ENCODE results near the gene ARHGEF40.

Gene ARHGEF40

DNA sequence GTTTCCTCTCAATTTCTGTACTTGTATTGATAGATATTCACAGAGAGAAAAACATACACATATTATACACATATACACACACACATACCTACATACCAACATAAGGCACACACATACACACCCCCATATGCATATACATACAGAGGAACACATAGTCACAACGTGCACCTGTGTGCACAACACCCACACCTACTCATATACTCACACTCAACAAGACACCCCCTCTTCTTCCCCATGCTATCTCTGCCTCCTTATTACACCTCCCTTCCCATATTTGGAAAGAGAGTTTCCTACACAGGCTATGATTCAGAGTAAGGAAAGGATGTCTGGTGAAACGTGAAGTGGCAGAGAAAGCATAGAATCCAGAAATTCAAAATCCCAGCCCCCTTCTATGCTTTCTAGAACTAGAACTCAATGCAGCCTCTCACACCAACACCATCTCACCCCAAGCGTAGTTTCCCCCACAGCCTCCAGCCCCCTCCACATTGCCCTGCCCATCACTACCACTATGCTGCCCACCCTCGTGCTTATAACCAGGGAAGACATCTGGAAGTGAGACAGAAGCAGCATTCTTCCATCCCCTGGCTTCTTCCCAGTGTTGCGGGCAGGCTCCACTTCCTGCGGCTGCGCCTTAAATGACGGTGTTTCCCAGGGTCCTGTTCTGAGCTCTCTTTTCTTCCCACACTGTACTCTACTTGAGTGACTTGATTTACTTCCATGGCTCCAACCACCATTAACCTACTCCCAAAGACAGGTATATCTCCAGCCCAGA lies 10.1 kb upstream of the ARHGEF40 start:
- DNase-seq (ENCODE audit: low read depth), result no peak

DNA sequence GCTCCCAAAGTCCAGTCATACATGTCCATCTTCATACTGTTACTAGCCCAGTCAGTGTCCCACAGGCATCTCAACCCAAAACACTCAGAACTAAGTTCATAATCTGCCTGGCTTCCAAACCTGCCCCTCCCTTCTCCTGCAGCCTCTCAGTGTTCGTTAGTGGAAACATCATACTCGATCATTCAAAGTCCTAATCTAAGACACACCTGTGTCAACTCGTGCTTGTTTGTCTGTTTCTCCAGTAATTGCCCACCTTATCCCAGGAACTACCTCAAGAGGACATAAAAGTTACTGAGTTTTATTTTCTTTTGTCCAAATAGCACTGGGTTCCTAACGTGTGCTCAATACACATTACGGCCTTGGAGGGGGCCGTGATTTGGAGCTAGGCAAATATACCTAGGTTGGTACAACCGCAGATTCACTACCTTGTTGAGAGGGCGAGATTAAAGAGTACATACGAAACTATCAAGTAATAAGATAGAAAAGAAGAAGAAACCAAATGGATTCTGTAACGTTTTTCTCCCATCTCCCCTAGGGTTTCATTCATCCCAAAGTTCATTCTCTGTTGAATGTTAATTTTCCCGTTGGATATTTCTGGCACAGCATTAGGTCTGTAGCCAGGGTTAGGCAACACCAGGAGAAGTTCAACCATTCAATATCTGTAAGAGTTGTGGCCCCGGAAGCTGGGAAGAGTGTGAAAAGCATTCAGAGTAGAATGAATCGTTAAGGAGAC lies 9.3 kb upstream of the ARHGEF40 start:
- DNase-seq (ENCODE audit: low read depth), result no peak

DNA sequence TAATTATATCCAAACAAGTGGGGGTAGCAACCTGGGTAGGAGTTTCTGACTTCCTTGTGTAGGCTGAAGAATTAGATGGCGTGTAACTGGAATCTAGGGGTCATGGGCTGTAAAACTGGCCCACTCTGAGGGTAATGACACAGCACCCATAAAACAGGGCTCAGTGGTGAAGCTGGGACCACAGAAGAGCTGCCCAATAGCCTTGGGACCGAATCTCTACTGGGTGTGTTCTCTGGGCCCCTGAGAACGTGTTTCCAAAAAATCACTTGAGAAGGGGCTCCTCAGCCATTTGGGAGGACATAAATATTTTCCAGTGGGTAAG lies 8.8 kb upstream of the ARHGEF40 start:
- no peak for DNase-seq (ENCODE audit: low read depth)

DNA sequence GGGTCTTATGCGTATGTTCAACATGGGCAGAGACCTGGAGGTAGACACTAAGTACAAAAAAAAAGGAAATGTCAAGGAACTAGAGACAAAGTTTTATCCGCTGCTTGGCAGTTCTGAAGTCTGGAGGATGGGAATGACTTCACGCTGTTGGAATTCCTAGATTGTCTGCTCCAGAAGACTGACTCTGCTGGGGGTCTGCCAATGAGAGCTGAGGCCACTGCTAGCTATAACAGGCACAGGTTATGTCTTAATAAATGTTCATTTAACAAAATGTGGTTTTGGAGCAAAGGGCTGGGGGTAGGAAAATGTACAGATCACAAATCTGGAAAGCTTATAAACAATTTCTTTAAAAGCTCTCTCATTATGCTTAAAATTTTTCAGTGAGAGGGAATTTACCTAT lies 6.6 kb upstream of the ARHGEF40 start:
- DNase-seq (ENCODE audit: low read depth), result no peak

DNA sequence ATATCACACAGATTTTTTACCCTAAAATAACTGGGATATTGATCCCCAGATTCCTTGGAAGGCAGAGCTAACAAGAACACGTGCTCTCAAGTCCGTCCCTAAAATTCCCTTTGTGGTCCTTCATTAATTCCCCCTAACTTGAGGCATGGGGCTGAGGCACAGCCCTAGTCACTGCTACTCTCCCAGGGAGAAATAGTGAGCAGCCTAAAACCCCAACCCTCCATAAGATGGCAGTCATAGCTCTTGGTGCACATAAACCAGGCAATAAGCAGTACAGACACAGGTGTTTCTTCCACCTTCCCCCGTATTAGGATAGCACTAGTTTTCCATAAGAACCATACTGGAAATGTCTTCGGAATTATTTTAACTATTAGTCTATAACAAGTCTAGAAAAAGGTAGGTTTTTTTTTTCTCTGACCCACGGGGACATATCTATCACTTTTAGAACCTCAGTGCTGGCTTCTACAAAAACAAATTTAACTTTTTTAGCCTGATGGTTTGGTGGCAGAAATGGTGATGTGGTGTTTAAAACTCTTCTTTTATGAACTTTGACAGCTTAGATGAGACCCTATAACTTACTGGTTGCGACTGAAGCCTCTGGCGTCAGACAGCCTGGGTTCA lies 3.1 kb upstream of the ARHGEF40 start:
- no peak for DNase-seq (ENCODE audit: low read depth)

DNA sequence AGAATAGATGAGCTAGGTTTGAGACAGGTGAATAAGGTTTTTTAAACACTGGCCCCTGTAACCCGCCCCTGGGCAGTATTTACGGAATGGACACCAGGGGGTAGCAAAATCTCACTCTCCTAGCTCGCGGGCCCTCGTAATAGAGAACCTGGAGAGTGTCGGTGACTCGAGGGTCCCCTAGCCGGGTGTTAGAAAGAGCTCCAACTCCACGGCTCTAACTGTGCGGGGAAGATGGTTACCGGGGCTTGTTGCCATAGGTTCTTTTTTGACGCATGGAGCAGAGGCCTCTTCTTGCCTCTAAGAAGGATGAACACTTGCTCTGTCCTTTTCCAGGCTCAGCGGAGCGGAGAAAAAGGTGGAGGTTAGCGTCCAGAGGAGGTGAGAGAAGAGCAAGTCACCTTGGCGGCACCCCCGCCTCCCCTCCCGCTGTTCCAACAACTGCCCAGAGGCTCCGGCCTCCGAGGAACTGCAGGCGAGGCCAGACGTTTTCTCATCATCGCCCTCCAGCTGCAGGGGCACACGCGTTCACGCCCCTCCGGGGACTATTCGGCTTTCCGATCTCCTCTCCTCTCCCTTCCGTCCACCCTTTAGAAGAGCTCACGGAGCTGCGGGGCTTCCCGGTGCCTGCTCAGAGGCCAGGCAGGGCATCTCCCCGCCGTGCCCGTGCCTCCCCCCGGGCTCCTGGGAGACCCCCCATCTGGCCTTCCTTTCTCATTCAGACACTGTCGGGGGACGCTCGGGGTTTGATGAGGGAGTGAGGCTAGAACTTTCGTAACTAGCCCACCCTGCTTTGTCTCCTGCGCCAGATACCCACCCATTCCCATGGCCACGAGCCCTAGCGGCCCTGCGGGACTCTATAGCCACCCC lies 1.4 kb upstream of the ARHGEF40 start:
- no peak for DNase-seq (ENCODE audit: low read depth)

DNA sequence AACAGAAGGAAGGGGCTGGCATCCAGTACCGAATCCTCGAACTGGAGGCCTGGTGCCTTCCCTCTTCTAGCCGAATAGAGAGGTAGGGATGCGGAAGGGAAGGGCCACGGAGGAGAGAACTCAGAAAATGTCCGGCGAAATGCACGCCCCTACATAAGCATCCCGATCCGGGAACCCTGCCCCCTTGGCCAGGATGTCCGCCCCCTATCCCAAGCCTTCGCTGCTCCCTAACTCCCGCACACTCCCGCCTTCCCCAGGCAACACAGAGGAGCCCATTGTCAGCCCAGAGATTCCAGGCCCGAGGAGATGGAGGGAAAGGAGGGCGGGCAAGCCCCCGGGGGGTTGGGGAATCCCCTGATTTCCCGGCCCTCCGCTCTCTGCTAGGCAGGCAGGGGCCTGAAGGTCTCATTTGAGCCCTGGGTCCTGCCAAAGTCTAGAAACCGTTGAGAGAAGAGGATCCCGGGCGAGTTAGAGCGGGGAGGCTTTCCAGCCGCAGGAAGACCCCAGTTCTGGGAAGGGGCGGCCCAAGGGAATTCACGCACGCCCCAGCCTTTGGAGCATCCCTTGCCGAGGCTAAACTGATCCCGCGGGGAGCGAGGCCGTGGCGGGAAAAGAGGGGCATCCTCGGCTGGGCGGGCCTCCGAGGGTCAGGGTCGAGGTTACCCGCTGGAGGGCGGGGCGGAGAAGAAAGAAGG lies 569 bp upstream of the ARHGEF40 start:
- DNase-seq (ENCODE audit: low read depth), result no peak

DNA sequence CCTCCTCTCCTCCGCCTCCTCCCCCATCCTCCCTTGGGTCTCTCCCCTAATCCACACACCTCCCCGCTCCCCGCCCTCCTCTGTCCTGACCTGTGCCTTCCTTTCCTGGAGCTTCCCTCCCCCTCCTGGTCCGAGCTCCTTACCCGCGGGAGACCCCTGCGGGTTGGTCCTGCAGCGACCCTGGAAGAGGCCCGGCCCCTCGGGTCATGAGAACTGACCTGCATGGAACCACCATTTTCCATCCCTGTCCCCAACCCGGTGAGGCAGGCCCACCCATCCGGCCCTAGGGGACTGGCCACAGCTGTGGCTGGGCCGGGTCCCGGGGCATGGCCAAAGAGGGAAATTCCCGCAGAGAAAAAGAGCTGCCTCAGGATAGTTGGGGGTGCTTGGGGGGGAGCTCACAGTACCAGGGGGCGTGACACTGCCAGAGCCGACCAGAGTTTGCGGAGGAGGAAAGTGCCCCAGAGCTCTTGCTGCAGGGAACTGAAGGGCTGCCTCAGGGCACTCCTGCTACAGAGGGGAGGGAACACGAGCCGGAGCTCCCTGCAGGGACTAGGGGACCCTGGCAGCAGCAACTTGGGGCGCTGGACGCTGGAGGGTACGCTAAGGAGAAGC lies 613 bp downstream of the ARHGEF40 start:
- DNase-seq (ENCODE audit: low read depth), result no peak

DNA sequence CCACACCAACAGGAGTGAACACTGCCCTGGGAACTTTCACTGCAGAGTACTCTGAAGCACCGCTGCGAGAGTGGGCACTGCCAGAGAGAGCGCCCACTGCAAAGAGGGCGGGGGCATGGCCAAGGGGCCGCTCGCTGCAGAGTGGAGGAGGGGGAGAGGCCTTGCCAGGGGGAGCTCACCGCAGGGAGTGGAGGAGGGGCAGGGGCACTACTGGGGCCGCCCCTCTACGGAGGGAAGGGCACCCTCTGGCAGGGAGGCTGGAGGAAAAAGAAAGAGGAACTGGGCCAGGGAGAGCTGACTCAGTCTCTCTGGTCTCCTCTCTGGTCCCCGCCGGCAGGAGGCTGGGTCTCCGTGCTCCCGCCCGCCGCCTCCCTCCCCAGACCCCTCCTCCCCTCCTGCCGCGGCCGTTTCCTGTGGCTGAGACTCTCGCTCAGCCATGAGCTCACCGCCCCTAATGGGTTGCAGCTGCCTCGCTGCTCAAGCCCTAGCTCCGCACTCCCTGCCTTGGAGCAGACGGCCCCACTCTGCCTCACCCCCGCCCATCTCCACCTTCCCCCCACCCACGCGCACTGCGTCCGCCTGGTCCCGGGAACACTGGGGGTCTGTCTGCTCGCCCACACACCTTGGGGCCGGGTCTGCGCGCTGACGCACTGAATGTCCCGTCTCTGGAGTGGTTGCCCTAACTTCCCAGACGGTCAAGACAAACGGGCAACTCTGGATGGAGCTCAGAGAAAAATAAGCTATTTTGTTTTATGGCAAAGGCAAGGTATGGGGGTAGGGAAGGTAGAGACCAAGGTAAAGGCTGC lies 1.3 kb downstream of the ARHGEF40 start:
- DNase-seq (ENCODE audit: low read depth), result no peak

DNA sequence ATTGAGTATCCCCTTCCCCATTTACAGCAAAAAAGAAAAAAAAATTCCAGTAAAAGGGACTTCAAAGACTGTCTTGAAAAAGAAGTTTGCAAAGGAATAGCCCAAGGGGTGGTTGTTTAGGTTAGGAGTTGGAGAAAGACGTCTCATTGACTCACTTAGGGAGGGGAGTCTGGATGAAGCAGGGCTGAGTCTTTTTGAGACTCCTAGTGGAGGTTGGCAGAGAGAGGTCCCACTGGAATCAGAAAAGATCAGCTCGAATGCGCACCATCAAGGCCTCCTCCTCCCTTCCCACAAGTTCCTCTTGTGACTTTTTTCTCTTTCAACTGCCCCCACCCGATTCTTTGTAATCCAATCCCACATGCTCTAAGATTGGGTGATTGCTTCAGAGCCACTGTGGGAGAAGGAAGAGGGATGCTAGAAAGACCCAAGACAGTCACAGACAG lies 1.9 kb downstream of the ARHGEF40 start:
- DNase-seq (ENCODE audit: low read depth), result no peak

DNA sequence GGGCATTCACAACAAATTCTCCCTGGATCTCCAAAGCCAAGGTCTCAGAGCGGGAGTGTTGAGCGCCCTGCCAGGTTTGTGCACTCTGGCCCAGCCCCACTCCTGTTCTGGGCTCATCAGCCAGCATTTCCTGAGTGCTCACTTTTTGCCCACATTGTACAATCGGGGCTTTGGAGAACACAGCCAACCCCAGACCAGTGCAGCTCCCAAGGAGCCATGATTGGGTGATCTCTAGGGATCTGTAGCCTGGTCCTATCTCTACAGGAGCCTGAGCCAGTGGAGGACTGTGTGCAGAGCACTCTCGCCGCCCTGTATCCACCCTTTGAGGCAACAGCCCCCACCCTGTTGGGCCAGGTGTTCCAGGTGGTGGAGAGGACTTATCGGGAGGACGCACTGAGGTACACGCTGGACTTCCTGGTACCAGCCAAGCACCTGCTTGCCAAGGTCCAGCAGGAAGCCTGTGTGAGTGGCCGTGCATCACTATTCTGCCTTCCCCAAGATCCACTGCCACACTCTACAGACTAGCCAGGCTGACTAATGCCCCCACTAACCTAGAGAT lies 2.8 kb downstream of the ARHGEF40 start:
- no peak for DNase-seq (ENCODE audit: low read depth)

DNA sequence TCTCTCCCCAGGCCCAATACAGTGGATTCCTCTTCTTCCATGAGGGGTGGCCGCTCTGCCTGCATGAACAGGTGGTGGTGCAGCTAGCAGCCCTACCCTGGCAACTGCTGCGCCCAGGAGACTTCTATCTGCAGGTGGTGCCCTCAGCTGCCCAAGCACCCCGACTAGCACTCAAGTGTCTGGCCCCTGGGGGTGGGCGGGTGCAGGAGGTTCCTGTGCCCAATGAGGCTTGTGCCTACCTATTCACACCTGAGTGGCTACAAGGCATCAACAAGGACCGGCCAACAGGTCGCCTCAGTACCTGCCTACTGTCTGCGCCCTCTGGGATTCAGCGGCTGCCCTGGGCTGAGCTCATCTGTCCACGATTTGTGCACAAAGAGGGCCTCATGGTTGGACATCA lies 3.8 kb downstream of the ARHGEF40 start:
- no peak for DNase-seq (ENCODE audit: low read depth)

DNA sequence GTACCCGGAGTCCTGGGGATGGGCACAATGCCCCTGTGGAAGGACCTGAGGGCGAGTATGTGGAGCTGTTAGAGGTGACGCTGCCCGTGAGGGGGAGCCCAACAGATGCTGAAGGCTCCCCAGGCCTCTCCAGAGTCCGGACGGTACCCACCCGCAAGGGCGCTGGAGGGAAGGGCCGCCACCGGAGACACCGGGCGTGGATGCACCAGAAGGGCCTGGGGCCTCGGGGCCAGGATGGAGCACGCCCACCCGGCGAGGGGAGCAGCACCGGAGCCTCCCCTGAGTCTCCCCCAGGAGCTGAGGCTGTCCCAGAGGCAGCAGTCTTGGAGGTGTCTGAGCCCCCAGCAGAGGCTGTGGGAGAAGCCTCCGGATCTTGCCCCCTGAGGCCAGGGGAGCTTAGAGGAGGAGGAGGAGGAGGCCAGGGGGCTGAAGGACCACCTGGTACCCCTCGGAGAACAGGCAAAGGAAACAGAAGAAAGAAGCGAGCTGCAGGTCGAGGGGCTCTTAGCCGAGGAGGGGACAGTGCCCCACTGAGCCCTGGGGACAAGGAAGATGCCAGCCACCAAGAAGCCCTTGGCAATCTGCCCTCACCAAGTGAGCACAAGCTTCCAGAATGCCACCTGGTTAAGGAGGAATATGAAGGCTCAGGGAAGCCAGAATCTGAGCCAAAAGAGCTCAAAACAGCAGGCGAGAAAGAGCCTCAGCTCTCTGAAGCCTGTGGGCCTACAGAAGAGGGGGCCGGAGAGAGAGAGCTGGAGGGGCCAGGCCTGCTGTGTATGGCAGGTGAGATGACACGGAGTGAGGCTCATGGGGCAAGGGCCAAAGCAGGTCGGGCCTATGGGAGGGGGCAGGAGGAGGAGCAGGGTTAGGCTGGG lies 4.5 kb downstream of the ARHGEF40 start:
- no peak for DNase-seq (ENCODE audit: low read depth)

DNA sequence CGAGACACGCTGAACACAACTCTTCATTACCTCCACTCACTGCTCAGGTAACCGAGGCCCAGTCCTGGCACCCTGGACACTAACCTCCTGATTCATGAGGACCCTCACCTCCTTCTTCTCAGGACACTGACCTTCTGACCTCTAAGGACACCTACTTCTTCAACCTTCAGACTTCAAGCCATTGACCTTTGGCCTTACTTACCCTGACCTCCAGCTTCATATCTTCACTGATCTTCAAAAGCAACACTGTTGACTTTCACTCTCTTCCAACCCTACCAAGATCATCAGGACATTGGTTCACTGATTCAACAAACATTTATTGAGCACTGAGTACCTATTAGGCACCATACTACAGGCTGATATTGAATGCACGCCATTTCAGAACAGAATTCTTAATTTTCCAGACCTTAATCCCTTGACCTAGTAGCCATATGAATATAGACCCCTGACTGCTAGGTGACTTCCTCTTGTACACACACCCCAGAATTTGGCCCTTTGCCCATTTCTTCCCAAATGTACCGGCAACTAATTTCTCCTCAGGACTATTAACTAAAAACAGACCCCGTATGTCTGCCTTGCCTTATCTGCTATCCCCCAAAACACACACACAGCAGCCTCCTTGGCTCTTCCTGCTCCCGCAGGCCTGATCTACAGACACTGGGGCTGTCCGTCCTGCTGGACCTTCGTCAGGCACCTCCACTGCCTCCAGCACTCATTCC lies 5.8 kb downstream of the ARHGEF40 start:
- no peak for DNase-seq (ENCODE audit: low read depth)

DNA sequence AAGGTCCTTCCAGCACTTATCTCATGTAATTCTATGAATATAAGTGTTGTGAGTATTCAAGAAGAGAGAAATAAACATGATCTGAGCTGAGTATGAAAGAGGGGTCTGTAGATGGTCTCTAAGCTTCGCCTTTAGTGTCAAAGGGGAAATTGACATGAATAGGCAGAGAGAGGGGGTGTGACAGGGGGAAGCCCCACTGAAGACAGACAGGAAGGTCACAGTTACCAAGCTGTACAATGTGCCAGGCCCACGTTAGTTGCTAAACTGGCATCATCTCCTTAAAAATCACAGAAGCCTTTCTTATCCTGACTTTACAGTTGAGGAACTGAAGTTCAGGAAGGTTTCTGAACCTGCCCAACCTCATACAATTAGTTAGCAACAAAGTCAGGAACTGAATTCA lies 7.6 kb downstream of the ARHGEF40 start:
- DNase-seq (ENCODE audit: low read depth), result no peak

DNA sequence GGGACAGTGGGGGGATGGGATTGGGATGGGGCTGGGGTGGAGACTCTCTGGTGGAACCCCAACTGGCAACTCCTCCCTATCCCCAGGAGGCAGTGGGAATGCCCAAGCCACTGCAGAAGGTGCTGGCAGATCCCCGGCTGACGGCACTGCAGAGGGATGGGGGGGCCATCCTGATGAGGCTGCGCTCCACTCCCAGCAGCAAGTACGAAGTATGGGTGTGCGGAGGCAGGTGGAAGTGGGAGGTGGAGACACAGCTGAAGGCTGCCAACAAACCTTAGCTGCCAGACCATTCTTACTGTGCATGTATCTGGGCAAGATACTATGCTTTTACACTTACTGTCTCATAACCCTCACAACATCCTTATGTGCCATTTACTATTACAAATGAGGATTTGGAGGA lies 8.2 kb downstream of the ARHGEF40 start:
- no peak for DNase-seq (ENCODE audit: low read depth)

DNA sequence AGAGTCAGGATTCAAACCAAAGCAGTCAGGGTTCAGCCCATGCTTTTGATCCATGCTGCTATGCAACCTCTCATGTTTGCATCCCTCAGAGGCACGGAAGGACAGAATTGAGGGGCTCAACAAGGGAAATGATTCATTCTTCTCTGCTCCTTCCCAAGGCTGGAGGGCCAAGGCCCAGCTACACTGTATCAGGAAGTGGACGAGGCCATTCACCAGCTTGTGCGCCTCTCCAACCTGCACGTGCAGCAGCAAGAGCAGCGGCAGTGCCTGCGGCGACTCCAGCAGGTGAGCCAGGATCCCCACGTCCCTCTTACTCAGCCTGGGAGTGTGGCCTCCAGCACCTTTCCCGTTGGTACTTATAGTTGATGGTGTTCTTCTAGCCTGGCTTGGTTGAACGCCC lies 8.6 kb downstream of the ARHGEF40 start:
- DNase-seq (ENCODE audit: low read depth), result no peak

DNA sequence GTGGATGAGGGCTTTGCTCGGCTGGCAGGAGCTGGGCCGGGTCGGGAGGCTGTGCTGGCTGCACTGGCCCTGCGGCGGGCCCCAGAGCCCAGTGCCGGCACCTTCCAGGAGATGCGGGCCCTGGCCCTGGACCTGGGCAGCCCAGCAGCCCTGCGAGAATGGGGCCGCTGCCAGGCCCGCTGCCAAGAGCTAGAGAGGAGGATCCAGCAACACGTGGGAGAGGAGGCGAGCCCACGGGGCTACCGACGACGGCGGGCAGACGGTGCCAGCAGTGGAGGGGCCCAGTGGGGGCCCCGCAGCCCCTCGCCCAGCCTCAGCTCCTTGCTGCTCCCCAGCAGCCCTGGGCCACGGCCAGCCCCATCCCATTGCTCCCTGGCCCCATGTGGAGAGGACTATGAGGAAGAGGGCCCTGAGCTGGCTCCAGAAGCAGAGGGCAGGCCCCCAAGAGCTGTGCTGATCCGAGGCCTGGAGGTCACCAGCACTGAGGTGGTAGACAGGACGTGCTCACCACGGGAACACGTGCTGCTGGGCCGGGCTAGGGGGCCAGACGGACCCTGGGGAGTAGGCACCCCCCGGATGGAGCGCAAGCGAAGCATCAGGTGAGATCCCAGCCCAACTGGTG lies 11.5 kb downstream of the ARHGEF40 start:
- DNase-seq (ENCODE audit: low read depth), result no peak
